ENCODE data around the gene SPATA7.
"Not testable (repeated sequence)": the region's sequence is repeated elsewhere in the genome, so short reads cannot be mapped to it uniquely, and the experiment has no call there.

The SPATA7 gene

DNA sequence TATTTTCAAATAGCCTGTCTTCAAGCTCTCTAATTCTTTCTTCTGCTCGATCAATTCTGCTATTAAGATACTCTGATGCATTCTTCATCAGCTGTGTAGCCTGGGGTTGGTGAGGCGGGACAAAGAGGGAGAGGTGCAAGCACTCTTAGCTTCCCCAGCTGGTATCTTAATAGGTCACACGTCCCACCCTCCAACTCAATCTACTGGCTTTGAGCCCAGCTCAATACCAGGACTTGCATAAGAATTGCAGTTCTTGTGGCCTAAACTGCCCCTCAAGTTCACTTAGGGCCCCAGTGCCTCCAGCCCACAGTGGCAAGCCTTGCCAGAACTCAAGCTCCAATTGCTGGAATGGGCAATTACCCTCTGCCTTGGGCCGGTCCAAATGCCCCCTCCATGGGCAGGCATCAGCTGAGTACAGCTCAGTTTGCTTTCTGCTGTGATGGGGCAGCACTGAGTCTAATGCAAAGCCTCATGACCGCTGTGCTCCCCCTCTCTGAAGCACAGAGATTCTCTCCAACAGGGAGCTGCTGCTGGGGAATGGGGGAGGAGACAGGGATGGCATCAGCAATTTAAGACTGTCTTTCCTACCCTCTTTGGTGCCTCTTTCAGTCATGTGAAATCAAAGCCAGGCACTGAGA lies 5.6 kb upstream of the SPATA7 start:
- TF ChIP-seq, protein P1, sequence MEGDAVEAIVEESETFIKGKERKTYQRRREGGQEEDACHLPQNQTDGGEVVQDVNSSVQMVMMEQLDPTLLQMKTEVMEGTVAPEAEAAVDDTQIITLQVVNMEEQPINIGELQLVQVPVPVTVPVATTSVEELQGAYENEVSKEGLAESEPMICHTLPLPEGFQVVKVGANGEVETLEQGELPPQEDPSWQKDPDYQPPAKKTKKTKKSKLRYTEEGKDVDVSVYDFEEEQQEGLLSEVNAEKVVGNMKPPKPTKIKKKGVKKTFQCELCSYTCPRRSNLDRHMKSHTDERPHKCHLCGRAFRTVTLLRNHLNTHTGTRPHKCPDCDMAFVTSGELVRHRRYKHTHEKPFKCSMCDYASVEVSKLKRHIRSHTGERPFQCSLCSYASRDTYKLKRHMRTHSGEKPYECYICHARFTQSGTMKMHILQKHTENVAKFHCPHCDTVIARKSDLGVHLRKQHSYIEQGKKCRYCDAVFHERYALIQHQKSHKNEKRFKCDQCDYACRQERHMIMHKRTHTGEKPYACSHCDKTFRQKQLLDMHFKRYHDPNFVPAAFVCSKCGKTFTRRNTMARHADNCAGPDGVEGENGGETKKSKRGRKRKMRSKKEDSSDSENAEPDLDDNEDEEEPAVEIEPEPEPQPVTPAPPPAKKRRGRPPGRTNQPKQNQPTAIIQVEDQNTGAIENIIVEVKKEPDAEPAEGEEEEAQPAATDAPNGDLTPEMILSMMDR (IDR thresholded peaks at IDR 0.05; ENCODE audit: low read depth, low read length, missing control alignments): no peak
- DNase-seq (ENCODE audit: extremely low read depth, low read depth): no peak
- no peak overlapping the region for H3K4me3 ChIP-seq (replicated peaks; ENCODE audit: low read depth, low read length)

DNA sequence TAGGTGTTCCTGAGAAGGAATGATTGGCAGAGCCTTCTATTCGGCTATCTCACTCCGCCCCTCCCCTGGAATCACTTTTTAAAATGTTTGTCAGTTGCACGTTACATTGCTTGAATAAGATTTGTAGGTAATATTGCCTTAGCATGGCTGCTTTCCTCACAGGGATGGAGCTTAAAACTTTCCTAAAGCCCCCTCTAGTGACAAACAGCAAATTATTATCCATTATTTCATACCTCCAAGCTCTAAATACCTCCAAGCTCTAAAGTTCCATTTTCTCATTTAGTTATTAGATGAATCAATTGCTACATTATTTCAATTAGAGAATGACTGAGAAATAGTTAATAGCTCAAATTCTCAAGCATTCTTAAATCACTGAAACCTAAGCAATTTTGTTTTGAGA lies 5.1 kb upstream of the SPATA7 start:
- no peak for DNase-seq (ENCODE audit: extremely low read depth, low read depth)
- TF ChIP-seq, protein P1 (IDR thresholded peaks at IDR 0.05; ENCODE audit: low read depth, low read length, missing control alignments): peak; percentile 17
- H3K4me3 ChIP-seq (replicated peaks; ENCODE audit: low read depth, low read length): no peak overlapping the region

DNA sequence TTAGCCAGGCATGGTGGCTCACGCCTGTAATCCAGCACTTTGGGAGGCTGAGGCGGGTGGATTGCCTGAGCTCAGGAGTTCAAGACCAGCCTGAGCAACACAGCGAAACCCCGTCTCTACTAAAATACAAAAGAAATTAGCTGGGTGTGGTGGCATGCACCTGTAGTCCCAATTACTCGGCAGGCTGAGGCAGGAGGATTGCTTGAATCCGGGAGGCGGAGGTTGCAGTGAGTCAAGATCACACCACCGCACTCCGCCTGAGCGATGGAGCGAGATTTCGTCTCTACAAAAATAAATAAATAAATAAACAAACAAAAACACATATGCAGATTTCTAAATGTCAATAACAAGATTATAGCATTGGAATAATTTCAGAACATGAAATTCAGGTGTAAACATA lies 3.8 kb upstream of the SPATA7 start:
- not testable (repeated sequence) for DNase-seq (ENCODE audit: extremely low read depth, low read depth); H3K4me3 ChIP-seq (replicated peaks; ENCODE audit: low read depth, low read length)

DNA sequence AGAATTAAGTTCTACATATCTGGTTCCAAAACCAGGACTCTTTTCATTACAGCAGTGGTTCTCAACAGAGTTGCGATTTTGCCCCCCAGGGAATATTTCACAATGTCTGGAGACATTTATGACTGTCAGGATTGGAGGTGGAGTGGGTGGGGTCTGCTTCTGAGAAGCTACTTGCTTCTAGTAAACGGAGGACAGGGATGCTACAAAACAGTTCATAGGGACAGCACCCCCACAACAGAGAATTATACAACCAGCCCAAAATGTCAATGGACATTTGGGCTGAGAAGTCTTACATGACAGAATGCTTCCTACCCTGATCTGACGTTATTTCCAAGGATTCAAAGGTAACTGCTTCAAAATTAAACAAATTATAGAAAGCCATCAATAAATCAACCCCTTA lies 739 bp upstream of the SPATA7 start:
- peak overlapping the region; percentile 91 for H3K4me3 ChIP-seq (replicated peaks; ENCODE audit: low read depth, low read length)
- TF ChIP-seq, protein P1 (IDR thresholded peaks at IDR 0.05; ENCODE audit: low read depth, low read length, missing control alignments): no peak
- no peak for DNase-seq (ENCODE audit: extremely low read depth, low read depth)

DNA sequence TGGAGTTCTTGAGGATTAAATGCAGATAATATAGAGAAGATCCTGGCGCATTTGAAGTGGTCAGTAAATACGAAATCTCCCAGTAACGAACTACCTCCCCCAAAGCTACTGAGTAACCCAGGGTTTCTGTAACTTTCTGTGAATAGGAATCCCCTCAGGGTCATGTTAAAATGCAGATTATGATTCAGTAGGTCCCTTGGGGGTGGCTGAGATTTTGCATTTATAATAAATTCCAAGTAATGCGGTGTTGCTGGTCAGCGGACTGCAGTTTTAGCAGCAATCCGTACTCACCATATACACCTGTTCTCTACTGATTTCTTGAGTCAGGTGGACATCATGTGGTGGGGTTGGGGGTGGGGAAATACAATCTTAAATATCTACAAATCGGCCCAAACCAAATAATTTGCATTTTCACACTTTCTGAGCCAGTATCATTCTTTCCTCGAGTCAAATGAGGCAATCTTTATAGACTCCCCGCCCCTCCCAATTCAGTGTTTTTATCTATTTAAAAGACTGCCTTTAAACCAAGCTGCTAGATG lies 868 bp downstream of the SPATA7 start:
- DNase-seq (ENCODE audit: extremely low read depth, low read depth): no peak
- peak overlapping the region; percentile 91 for H3K4me3 ChIP-seq (replicated peaks; ENCODE audit: low read depth, low read length)
- TF ChIP-seq, protein P1 (IDR thresholded peaks at IDR 0.05; ENCODE audit: low read depth, low read length, missing control alignments): no peak

DNA sequence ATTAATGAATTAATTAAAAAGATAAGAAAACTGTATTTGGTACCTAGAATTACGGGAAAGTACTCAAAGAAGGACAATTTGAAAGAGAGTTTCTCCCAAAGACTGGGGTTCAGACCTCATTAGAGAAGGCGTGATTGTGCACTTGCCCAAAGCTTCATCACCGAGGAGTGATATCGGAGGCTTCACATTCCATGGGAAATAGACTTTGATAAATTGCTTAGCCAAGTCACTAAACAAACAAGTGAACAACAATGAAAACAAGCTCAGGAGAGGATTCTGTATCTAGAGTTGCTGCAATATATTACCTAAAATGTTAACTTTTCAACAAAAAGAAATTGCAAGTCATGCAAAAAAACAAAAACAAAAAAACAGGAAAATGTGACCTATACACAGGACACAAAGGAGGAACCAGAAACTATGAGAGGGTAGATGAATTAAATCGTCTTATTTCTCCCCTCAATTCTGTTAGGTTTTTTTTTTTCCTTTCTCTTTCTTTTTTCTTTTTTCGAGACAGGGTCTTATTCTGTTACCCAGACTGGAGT lies 3.4 kb downstream of the SPATA7 start:
- no peak for DNase-seq (ENCODE audit: extremely low read depth, low read depth)
- H3K4me3 ChIP-seq (replicated peaks; ENCODE audit: low read depth, low read length): no peak overlapping the region
- TF ChIP-seq, protein P1 (IDR thresholded peaks at IDR 0.05; ENCODE audit: low read depth, low read length, missing control alignments): no peak

DNA sequence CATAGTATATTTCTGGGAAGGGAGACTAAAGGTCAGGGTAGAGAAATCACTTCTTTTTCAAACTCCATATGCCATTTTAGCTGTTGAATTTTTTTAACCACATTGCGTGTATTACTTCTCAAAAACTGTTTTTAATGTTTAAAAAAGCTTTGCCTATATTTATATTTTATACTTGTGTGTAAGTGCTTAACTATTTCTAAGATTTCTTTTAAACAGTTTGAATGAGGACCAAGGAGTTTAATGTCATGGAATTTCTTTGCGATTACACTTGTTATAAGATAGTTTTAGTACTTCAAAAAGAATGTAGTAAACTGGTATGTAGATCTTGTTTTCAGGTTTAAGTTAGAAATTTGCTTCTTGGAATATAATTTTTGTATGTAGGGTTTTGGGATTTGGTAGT lies 7.2 kb downstream of the SPATA7 start:
- no peak for DNase-seq (ENCODE audit: extremely low read depth, low read depth)
- H3K4me3 ChIP-seq (replicated peaks; ENCODE audit: low read depth, low read length): no peak overlapping the region
- TF ChIP-seq, protein P1 (IDR thresholded peaks at IDR 0.05; ENCODE audit: low read depth, low read length, missing control alignments): no peak

Data from HFF-Myc (cell line).